Purkinje cell (primary cell): ENCODE data around the gene TRMO. TPM values are rescaled to one million over a fixed set of nuclear protein-coding genes. Genes with fewer than 3 reads are reported as not detected.

ENCODE experiments used
- polyA plus RNA-seq: library from polyadenylated mRNA; unstranded; fragments of >200 nt; fragmentation: Nextera tagmentation; gene quantifications from 2 replicates; pipeline ENCODE4 v1.2.1, GENCODE V29; 2014

The TRMO gene, protein sequence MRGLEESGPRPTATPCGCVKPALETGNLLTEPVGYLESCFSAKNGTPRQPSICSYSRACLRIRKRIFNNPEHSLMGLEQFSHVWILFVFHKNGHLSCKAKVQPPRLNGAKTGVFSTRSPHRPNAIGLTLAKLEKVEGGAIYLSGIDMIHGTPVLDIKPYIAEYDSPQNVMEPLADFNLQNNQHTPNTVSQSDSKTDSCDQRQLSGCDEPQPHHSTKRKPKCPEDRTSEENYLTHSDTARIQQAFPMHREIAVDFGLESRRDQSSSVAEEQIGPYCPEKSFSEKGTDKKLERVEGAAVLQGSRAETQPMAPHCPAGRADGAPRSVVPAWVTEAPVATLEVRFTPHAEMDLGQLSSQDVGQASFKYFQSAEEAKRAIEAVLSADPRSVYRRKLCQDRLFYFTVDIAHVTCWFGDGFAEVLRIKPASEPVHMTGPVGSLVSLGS
- polyA plus RNA-seq, result 6.6 and 10.4 TPM in 2 replicates

DNA sequence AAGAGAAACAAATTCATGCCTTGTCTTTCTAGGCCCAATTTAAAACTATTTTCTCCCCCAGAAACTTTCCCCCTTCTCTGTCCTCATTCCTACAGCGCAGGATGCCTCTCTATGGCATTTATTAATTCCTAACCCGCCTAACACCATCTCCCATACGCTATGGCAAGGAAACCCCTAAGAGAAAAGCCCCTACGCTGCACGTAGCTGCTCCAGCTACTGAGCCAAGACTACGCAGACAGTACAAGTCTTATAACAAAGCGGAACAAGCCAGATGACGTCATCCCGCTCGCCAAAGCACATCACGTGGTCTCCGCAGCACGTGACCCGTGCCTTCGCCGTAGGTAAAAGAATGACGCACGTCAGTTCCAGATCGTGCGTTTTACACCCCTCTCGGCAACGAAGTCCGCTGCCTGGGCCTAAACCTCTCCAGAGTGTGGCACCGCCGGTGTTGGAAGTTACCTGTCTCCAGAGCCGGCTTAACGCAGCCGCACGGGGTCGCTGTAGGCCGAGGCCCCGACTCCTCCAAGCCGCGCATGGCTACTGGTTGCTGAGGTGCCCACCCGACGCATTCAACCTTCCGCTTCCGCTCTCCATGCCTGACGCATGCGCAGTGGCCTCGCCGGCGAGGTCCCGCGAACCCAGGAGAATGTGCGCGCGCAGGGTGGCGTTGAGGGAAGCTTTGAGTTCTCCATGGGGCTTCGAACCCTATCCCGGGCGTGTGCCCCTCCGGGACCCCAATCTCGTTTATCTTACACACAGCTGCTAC is at the start of gene TRMO:
Gene TRMO, minus strand, starts transcription at position 542 of the 766 bp plus-strand sequence. Its CDS starts 7 bp downstream, at position 535.

DNA sequence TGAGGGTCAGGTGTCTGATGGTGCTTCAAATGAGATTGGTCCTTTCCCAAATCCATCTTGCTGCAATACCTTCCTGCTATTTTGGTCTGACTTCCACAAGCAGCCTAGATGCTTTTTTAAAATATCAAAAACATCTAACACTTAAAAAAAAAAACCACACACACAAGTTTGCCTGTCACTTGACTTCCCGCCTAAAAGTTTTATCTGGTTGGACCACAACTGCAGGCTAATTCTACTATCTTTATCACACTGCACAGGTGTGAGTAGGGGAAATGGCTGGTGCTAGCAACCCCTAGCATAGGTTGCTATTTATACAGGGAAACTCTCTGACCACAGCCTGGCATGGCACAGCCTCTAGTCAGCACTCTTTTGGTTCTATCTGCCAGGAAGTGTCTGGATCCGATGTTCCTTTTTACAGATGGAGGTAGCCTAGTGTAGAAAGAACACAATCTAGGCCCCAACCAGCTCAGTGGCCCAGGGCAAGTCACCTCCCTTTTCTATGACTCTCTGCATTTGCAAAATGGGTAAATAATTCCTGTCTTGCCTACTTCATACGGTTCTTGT is 15.9 kb upstream of the TRMO start, which contains the start of gene HEMGN:
Gene HEMGN, minus strand, starts transcription at position 92 of the 564 bp plus-strand sequence. Its CDS starts 36 bp downstream, at position 56.

Other genes starting within 250 kb of the TRMO start
- 20.1 and 24.4 TPM in 2 replicates for gene XPA, start 225.2 kb downstream of the TRMO start, polyA plus RNA-seq
- gene FOXE1, start 69.3 kb downstream of the TRMO start, polyA plus RNA-seq, result not detected in 2 replicates
- gene HEMGN, start 15.7 kb upstream of the TRMO start, polyA plus RNA-seq, result not detected in 2 replicates
- gene ANP32B, start 60.8 kb upstream of the TRMO start, polyA plus RNA-seq, result 13.6 and 20.2 TPM in 2 replicates
- gene NANS, start 134.2 kb upstream of the TRMO start, polyA plus RNA-seq, result 24.8 and 26.4 TPM in 2 replicates
- gene TRIM14, start 196.7 kb upstream of the TRMO start, polyA plus RNA-seq, result 0.29 and 0.32 TPM in 2 replicates